ENCODE results near the gene DEFB125. TPM values are rescaled to one million over a fixed set of nuclear protein-coding genes. Genes with fewer than 3 reads are reported as not detected.
"Not testable (repeated sequence)": the region's sequence is repeated elsewhere in the genome, so short reads cannot be mapped to it uniquely, and the experiment has no call there.

Gene DEFB125
- total and polyA plus RNA-seq, 4 donors, result not detected

DNA sequence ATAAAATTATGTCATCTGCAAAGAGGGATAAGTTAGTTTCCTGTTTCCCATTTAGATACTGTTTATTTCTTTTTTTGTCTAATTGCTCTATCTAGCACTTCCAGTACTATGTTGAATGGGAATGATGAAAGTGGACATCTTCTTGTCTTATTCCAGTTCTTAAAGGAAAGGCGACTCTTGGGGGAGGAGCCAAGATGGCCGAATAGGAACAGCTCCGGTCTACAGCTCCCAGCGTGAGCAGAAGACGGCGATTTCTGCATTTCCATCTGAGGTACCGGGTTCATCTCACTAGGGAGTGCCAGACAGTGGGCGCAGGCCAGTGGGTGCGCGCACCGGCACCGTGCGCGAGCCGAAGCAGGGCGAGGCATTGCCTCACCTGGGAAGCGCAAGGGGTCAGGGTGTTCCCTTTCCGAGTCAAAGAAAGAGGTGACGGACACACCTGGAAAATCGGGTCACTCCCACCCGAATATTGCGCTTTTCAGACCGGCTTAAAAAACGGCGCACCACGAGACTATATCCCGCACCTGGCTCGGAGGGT lies 42.4 kb downstream of the DEFB125 start:
- H3K4me1 ChIP-seq (ENCODE audit: control insufficient read depth in 1 of 2, insufficient read depth in 2 of 2, low read length in 2 of 2); H3K9me3 ChIP-seq (ENCODE audit: control insufficient read depth, low read length); H3K4me3 ChIP-seq (ENCODE audit: low read length in 2 of 2); H3K36me3 ChIP-seq (ENCODE audit: control insufficient read depth in 1 of 2, insufficient read depth in 2 of 2, low read length in 1 of 2); DNase-seq; ATAC-seq (ENCODE audit: low FRiP score); H3K27ac ChIP-seq (ENCODE audit: low read depth in 1 of 2, low read length in 2 of 2); H3K27me3 ChIP-seq (ENCODE audit: control insufficient read depth in 1 of 2, insufficient read depth in 2 of 2, low read length in 1 of 2); intact Hi-C loops (cut with DNase I): not testable (repeated sequence)
- WGBS, 2 donors, result 84 to 87% methylated on average over 25 to 28 of the region's 28 CpGs

DNA sequence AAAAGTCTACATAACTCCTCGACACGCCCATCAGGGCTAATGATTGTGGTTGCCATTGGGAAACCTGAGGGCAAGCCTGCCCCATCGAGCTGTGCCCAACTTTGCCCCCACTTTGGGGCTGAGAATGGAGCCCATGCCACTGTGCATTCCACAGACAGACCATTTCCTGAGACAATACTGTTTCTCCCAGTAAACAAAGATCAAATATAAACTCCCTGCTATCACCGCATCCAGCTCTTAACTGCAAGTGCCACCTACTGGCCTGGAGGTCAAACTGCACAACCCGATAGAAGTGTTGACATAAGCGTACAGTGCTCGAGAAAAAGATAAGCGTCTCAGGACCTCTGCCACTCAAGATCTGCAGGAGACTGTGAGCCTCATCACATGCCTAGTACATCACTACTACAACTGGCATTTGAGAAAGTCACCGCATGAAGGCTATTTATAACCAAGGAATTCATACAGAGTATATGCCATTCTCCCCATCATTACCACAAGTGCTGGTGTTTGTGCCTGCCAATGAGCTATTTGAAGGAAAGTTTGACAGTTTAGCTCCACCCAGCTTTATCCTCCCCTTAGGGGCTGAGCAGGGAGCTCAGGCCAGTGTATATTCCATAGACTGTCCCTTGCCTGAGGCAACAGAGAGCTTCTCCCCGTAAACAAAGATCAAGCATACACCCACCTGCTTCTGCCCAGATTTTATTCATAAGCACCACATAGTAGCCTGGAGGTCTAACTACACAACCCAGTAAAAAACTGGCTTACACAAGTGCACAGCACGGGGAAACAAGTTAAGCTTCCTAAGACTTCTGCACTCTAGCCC lies 50.4 kb downstream of the DEFB125 start:
- no peaks in the 10 kb centered on the region for H3K4me1 ChIP-seq (ENCODE audit: control insufficient read depth in 1 of 2, insufficient read depth in 2 of 2, low read length in 2 of 2)
- no peaks in the 10 kb centered on the region for H3K36me3 ChIP-seq (ENCODE audit: control insufficient read depth in 1 of 2, insufficient read depth in 2 of 2, low read length in 1 of 2)
- DNase-seq (no peak), ATAC-seq (ENCODE audit: low FRiP score) (no peak)
- no peak overlapping the region for H3K27ac ChIP-seq (ENCODE audit: low read depth in 1 of 2, low read length in 2 of 2)
- no peak overlapping the region for H3K4me3 ChIP-seq (ENCODE audit: low read length in 2 of 2)
- no peaks in the 10 kb centered on the region for H3K9me3 ChIP-seq (ENCODE audit: control insufficient read depth, low read length)
- WGBS, 2 donors, result 79 to 82% methylated on average over 11 of the region's 11 CpGs
- intact Hi-C loops (cut with DNase I), result no loop called here
- H3K27me3 ChIP-seq (ENCODE audit: control insufficient read depth in 1 of 2, insufficient read depth in 2 of 2, low read length in 1 of 2), result no peaks in the 10 kb centered on the region

DNA sequence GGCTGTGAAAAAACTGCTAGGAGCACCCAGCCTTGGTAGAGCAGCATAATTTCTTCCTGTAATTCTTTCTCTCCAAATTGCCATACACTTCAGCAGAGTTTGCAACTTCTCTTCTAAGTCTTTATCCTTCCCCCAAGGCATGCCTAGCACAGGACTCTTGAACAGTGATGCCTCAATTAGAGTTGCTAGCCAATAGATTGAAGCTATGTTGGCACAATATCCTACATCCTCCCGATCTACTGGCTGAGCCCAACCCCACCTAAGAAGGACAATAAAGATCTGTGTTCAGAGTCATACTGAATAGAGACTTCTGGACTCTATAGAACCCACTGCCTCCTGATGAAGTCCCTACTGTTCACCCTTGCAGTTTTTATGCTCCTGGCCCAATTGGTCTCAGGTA lies 54.8 kb downstream of the DEFB125 start, which contains the start of gene DEFB126:
Gene DEFB126, plus strand, starts transcription at position 301 of the 400 bp plus-strand sequence. Its CDS starts 39 bp downstream, at position 340.
- Histone ChIP-seq H3K4me3 (ENCODE audit: low read length in 2 of 2) (no peak within 1 kb of the TSS), H3K4me1 (ENCODE audit: control insufficient read depth in 1 of 2, insufficient read depth in 2 of 2, low read length in 2 of 2) (no peaks in the 10 kb centered on the region), H3K27ac (ENCODE audit: low read depth in 1 of 2, low read length in 2 of 2) (no peak within 1 kb of the TSS), H3K36me3 (ENCODE audit: control insufficient read depth in 1 of 2, insufficient read depth in 2 of 2, low read length in 1 of 2) (no peaks in the 10 kb centered on the region), H3K27me3 (ENCODE audit: control insufficient read depth in 1 of 2, insufficient read depth in 2 of 2, low read length in 1 of 2) (no peaks in the 10 kb centered on the region), H3K9me3 (ENCODE audit: control insufficient read depth, low read length) (no peaks in the 10 kb centered on the region)
- no peak for ATAC-seq (ENCODE audit: low FRiP score)
- intact Hi-C loops (cut with DNase I), result no loop called here
- DNase-seq, result no peak
- WGBS, 2 donors, result 36 to 57% methylated on average over 1 of the region's 1 CpG

DNA sequence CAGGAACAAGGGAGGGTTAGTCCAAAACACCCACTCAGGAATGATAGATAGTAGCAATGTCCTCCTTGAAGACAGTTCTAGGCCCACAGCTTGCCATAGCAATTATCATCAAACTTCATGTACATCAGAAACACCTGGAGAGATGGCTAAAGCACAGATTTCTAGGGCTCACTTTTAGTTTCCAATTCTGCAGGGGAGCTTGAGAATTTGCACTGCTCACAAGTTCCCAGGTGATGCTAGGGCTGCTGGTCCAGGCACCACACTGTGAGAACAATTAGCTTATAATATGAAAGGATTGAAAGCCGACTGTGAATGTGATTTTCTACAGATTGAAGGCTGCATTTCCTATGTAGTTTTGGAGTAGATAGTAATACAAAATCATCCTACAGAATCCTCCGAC lies 58.4 kb downstream of the DEFB125 start:
- H3K36me3 ChIP-seq (ENCODE audit: control insufficient read depth in 1 of 2, insufficient read depth in 2 of 2, low read length in 1 of 2), result no peaks in the 10 kb centered on the region
- no peak overlapping the region for H3K27ac ChIP-seq (ENCODE audit: low read depth in 1 of 2, low read length in 2 of 2)
- intact Hi-C loops (cut with DNase I), result no loop called here
- ATAC-seq (ENCODE audit: low FRiP score) (no peak), DNase-seq (no peak)
- H3K27me3 ChIP-seq (ENCODE audit: control insufficient read depth in 1 of 2, insufficient read depth in 2 of 2, low read length in 1 of 2), result no peaks in the 10 kb centered on the region
- peaks cover 1% of the 10 kb centered on the region for H3K9me3 ChIP-seq (ENCODE audit: control insufficient read depth, low read length)
- 45 to 53% methylated on average over 2 of the region's 2 CpGs for WGBS, 2 donors
- H3K4me1 ChIP-seq (ENCODE audit: control insufficient read depth in 1 of 2, insufficient read depth in 2 of 2, low read length in 2 of 2), result no peaks in the 10 kb centered on the region
- no peak overlapping the region for H3K4me3 ChIP-seq (ENCODE audit: low read length in 2 of 2)

Other genes starting within 250 kb of the DEFB125 start
- gene DEFB126, start 54.9 kb downstream of the DEFB125 start, total RNA-seq, result not detected
- gene DEFB126, start 54.9 kb downstream of the DEFB125 start, polyA plus RNA-seq, result not detected
- not detected for gene DEFB127, start 69.8 kb downstream of the DEFB125 start, total RNA-seq
- not detected for gene DEFB127, start 69.8 kb downstream of the DEFB125 start, polyA plus RNA-seq
- gene DEFB128, start 102.0 kb downstream of the DEFB125 start, total RNA-seq, result not detected
- gene DEFB128, start 102.0 kb downstream of the DEFB125 start, polyA plus RNA-seq, result not detected
- gene DEFB129, start 139.6 kb downstream of the DEFB125 start, total RNA-seq, result not detected
- gene DEFB129, start 139.6 kb downstream of the DEFB125 start, polyA plus RNA-seq, result not detected
- gene DEFB132, start 170.1 kb downstream of the DEFB125 start, total RNA-seq, result not detected
- gene DEFB132, start 170.1 kb downstream of the DEFB125 start, polyA plus RNA-seq, result not detected
- 10 to 100 TPM in 1 of 2 donors, 1 to 10 TPM in 1; 4.6 to 11.1 TPM for gene C20orf96, start 203.1 kb downstream of the DEFB125 start, total RNA-seq
- gene C20orf96, start 203.1 kb downstream of the DEFB125 start, polyA plus RNA-seq, result 1 to 10 TPM; 5.3 to 5.6 TPM
- 10 to 100 TPM; 12.9 to 13.7 TPM for gene ZCCHC3, start 209.9 kb downstream of the DEFB125 start, total RNA-seq
- gene ZCCHC3, start 209.9 kb downstream of the DEFB125 start, polyA plus RNA-seq, result 1 to 10 TPM; 7.7 to 9.3 TPM
- 10 to 100 TPM in 1 of 2 donors, 1 to 10 TPM in 1; 6.1 to 12.5 TPM for gene SOX12, start 237.9 kb downstream of the DEFB125 start, total RNA-seq
- 1 to 10 TPM; 1.5 to 4.2 TPM for gene SOX12, start 237.9 kb downstream of the DEFB125 start, polyA plus RNA-seq

Data from aorta (tissue), 5 donors.